ENCODE measurements around the gene FIGNL1.

The FIGNL1 gene

GRCh38 chr7:50394315-50394714, 55.8 kb downstream of the FIGNL1 start:
- DNase-seq, result no peak
